HepG2 (cell line): ENCODE results near the gene MAP2K5. TPM values are rescaled to one million over a fixed set of nuclear protein-coding genes. Genes with fewer than 3 reads are reported as not detected.

Source experiments
- AGO1 ChIP-seq: fragments of 200-400 bp; formaldehyde crosslinking; IDR thresholded peaks from 2 replicates; pipeline ENCODE4 v1.6.1; 2017; ENCODE audit warnings: mild to moderate bottlenecking, low read depth, low read length, moderate library complexity; ENCODE audit not compliant: poor library complexity, severe bottlenecking
- FLYWCH1 ChIP-seq: sonication (generic); formaldehyde crosslinking; IDR thresholded peaks from 2 replicates; pipeline ENCODE4 v1.8.1; 2023; ENCODE audit warnings: mild to moderate bottlenecking, missing genetic modification reagents
- GABPA ChIP-seq, 2 experiments: IDR thresholded peaks; 2 replicates each; pipeline ENCODE4 v1.6.1; 2011 to 2016; ENCODE audit warnings: low read depth in 2 of 2, low read length in 1 of 2, missing biosample characterization in 1 of 2, missing genetic modification characterization in 1 of 2
- HIVEP1 ChIP-seq: sonication (generic); formaldehyde crosslinking; IDR thresholded peaks from 2 replicates; pipeline ENCODE4 v1.4.0; 2020; ENCODE audit warnings: mild to moderate bottlenecking, missing genetic modification reagents
- ISX ChIP-seq: sonication (generic); formaldehyde crosslinking; conservative IDR thresholded peaks from 2 replicates; pipeline ENCODE4 v1.5.0; 2020; ENCODE audit warnings: missing genetic modification reagents
- JARID2 ChIP-seq: sonication (generic); formaldehyde crosslinking; IDR thresholded peaks from 2 replicates; pipeline ENCODE4 v1.8.1; 2023; ENCODE audit warnings: missing genetic modification reagents, inconsistent platforms; ENCODE audit not compliant: insufficient replicate concordance
- NCOA5 ChIP-seq: sonication (generic); formaldehyde crosslinking; IDR thresholded peaks from 2 replicates; pipeline ENCODE4 v1.4.0; 2020; ENCODE audit warnings: missing genetic modification reagents
- REXO4 ChIP-seq: sonication (generic); formaldehyde crosslinking; IDR thresholded peaks from 2 replicates; pipeline ENCODE4 v1.8.0; 2022; ENCODE audit warnings: missing genetic modification reagents, mild to moderate bottlenecking, borderline replicate concordance
- SPEN ChIP-seq: sonication (generic); formaldehyde crosslinking; IDR thresholded peaks from 2 replicates; pipeline ENCODE4 v1.5.1; 2020; ENCODE audit warnings: low read depth, mild to moderate bottlenecking, missing genetic modification reagents
- SUZ12 ChIP-seq: fragments of 150-350 bp; IDR thresholded peaks from 2 replicates; pipeline ENCODE4 v1.6.1; 2014; ENCODE audit warnings: low read depth, low read length
- TBL1XR1 ChIP-seq: fragments of 150-350 bp; IDR thresholded peaks from 2 replicates; pipeline ENCODE4 v1.6.1; 2014; ENCODE audit warnings: borderline replicate concordance, low read length; ENCODE audit not compliant: partially characterized antibody
- XBP1 ChIP-seq: sonication (generic); formaldehyde crosslinking; IDR thresholded peaks from 2 replicates; pipeline ENCODE4 v1.5.0; 2020; ENCODE audit warnings: missing genetic modification reagents
- ZBTB3 ChIP-seq: sonication (generic); formaldehyde crosslinking; IDR thresholded peaks from 2 replicates; pipeline ENCODE4 v1.4.0; 2020; ENCODE audit warnings: low read depth, mild to moderate bottlenecking, moderate library complexity, missing genetic modification reagents, borderline replicate concordance
- ZFP37 ChIP-seq: sonication (generic); formaldehyde crosslinking; IDR thresholded peaks from 2 replicates; pipeline ENCODE4 v1.4.0; 2020; ENCODE audit warnings: missing genetic modification reagents, borderline replicate concordance
- ZMYM2 ChIP-seq: sonication (generic); formaldehyde crosslinking; IDR thresholded peaks from 2 replicates; pipeline ENCODE4 v1.8.0; 2022; ENCODE audit warnings: mild to moderate bottlenecking, missing genetic modification reagents
- ZNF766 ChIP-seq: sonication (generic); formaldehyde crosslinking; IDR thresholded peaks from 2 replicates; pipeline ENCODE4 v1.5.0; 2020; ENCODE audit warnings: missing genetic modification reagents, borderline replicate concordance
- ZSCAN21 ChIP-seq: sonication (generic); formaldehyde crosslinking; IDR thresholded peaks from 2 replicates; pipeline ENCODE4 v1.8.0; 2022; ENCODE audit warnings: mild to moderate bottlenecking, missing genetic modification reagents, moderate library complexity, borderline replicate concordance
- polyA plus RNA-seq, 8 experiments: library from polyadenylated mRNA; depleted of rRNA in 3 of 8; stranded (reverse) in 7 of 8; unstranded in 1 of 8; fragments of >200 nt; fragmentation: Illumina TruSeq in 4 of 8; extraction: Trizol in 4 of 8; gene quantifications; 2 replicates each; pipeline versions ENCODE4 v1.2.1 to v1.2.3, GENCODE V29; 2011 to 2016; ENCODE audit warnings: low read depth in 4 of 8, missing spikeins in 1 of 8, mixed read lengths in 1 of 8; ENCODE audit not compliant: insufficient read depth in 1 of 8
- total RNA-seq, 5 experiments: library from RNA; depleted of rRNA; stranded (reverse); fragments of >200 nt; fragmentation: Illumina TruSeq; extraction: Trizol; gene quantifications; 2 replicates each; pipeline ENCODE4 v1.2.3, GENCODE V29; 2016; ENCODE audit warnings: low read depth in 1 of 5
- TF ChIP-seq, protein P1 (sequence below): sonication (generic); formaldehyde crosslinking; IDR thresholded peaks from 2 replicates; pipeline ENCODE4 v1.4.0; 2020; ENCODE audit warnings: missing genetic modification reagents
- TF ChIP-seq, protein P2 (sequence below): sonication (generic); formaldehyde crosslinking; IDR thresholded peaks from 2 replicates; pipeline ENCODE4 v1.5.0; 2020; ENCODE audit warnings: missing genetic modification reagents
- TF ChIP-seq, protein P3 (sequence below): IDR thresholded peaks from 2 replicates; pipeline ENCODE4 v1.6.1; 2016; ENCODE audit warnings: missing genetic modification reagents, missing compliant biosample characterization
- TF ChIP-seq, protein P4 (sequence below): sonication (generic); formaldehyde crosslinking; IDR thresholded peaks from 2 replicates; pipeline ENCODE4 v1.4.0; 2020; ENCODE audit warnings: mild to moderate bottlenecking, missing genetic modification reagents

The MAP2K5 gene
- total and polyA plus RNA-seq, 2 of the 13 experiments (the other 11 are each of a cell fraction or from before 2014, with no cell fraction given) = 4.0 to 4.3 TPM

DNA sequence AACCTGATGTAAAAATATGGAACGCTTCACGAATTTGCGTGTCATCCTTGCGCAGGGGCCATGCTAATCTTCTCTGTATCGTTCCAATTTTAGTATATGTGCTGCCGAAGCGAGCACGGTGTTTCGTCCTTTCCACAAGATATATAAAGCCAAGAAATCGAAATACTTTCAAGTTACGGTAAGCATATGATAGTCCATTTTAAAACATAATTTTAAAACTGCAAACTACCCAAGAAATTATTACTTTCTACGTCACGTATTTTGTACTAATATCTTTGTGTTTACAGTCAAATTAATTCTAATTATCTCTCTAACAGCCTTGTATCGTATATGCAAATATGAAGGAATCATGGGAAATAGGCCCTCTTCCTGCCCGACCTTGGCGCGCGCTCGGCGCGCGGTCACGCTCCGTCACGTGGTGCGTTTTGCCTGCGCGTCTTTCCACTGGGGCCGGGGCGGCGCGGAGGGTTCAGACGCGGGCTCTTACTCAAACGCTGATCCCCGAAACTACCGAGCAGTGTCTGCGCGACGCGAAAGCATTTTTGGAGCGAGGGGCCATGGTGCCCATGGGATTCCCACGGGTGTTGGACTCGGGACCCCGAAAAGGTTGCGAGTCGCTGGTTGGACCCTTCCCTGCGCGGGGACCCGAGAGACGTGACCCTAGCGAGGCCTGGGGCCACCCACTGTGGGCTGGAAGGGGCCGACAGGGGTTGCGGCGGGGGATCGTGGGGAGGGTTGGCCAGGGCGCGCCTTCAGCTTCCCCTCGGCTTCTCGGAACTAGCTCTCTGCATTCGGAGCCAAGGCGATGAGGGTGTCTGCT is 297.6 kb downstream of the MAP2K5 start, which contains the start of gene RNU6-1 (continued):
- TF ChIP-seq ZBTB3 (no peak), HIVEP1 (CRISPR knock-in tag) (no peak), GABPA (IDR thresholded peaks at IDR 0.05; ENCODE audit: low read depth, low read length) (no peak), GABPA (CRISPR knock-in tag; IDR thresholded peaks at IDR 0.05; ENCODE audit: low read depth) (0 out of 2 replicates have a peak, but pooled peaks have one; percentile 36), ZFP37 (CRISPR knock-in tag) (no peak), REXO4 (no peak), JARID2 (no peak), ZNF766 (CRISPR knock-in tag) (no peak), TBL1XR1 (peak; percentile 33), XBP1 (CRISPR knock-in tag) (no peak), NCOA5 (no peak), FLYWCH1 (CRISPR knock-in tag) (no peak), SUZ12 (peak; percentile 43), SPEN (peak; percentile 66; the same call in 1 of the 2 replicates), ISX (CRISPR knock-in tag) (no peak), ZSCAN21 (CRISPR knock-in tag) (no peak), AGO1 (peak; percentile 52), ZMYM2 (no peak)
- TF ChIP-seq, protein P1, sequence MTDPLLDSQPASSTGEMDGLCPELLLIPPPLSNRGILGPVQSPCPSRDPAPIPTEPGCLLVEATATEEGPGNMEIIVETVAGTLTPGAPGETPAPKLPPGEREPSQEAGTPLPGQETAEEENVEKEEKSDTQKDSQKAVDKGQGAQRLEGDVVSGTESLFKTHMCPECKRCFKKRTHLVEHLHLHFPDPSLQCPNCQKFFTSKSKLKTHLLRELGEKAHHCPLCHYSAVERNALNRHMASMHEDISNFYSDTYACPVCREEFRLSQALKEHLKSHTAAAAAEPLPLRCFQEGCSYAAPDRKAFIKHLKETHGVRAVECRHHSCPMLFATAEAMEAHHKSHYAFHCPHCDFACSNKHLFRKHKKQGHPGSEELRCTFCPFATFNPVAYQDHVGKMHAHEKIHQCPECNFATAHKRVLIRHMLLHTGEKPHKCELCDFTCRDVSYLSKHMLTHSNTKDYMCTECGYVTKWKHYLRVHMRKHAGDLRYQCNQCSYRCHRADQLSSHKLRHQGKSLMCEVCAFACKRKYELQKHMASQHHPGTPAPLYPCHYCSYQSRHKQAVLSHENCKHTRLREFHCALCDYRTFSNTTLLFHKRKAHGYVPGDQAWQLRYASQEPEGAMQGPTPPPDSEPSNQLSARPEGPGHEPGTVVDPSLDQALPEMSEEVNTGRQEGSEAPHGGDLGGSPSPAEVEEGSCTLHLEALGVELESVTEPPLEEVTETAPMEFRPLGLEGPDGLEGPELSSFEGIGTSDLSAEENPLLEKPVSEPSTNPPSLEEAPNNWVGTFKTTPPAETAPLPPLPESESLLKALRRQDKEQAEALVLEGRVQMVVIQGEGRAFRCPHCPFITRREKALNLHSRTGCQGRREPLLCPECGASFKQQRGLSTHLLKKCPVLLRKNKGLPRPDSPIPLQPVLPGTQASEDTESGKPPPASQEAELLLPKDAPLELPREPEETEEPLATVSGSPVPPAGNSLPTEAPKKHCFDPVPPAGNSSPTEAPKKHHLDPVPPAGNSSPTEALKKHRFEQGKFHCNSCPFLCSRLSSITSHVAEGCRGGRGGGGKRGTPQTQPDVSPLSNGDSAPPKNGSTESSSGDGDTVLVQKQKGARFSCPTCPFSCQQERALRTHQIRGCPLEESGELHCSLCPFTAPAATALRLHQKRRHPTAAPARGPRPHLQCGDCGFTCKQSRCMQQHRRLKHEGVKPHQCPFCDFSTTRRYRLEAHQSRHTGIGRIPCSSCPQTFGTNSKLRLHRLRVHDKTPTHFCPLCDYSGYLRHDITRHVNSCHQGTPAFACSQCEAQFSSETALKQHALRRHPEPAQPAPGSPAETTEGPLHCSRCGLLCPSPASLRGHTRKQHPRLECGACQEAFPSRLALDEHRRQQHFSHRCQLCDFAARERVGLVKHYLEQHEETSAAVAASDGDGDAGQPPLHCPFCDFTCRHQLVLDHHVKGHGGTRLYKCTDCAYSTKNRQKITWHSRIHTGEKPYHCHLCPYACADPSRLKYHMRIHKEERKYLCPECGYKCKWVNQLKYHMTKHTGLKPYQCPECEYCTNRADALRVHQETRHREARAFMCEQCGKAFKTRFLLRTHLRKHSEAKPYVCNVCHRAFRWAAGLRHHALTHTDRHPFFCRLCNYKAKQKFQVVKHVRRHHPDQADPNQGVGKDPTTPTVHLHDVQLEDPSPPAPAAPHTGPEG (CRISPR knock-in tag) = no peak
- TF ChIP-seq, protein P2, sequence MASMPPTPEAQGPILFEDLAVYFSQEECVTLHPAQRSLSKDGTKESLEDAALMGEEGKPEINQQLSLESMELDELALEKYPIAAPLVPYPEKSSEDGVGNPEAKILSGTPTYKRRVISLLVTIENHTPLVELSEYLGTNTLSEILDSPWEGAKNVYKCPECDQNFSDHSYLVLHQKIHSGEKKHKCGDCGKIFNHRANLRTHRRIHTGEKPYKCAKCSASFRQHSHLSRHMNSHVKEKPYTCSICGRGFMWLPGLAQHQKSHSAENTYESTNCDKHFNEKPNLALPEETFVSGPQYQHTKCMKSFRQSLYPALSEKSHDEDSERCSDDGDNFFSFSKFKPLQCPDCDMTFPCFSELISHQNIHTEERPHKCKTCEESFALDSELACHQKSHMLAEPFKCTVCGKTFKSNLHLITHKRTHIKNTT (CRISPR knock-in tag) = no peak
- TF ChIP-seq, protein P3, sequence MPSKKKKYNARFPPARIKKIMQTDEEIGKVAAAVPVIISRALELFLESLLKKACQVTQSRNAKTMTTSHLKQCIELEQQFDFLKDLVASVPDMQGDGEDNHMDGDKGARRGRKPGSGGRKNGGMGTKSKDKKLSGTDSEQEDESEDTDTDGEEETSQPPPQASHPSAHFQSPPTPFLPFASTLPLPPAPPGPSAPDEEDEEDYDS = 0 out of 2 replicates have a peak, but pooled peaks have one; percentile 47
- TF ChIP-seq, protein P4, sequence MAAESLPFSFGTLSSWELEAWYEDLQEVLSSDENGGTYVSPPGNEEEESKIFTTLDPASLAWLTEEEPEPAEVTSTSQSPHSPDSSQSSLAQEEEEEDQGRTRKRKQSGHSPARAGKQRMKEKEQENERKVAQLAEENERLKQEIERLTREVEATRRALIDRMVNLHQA = no peak
